KMS-11 (cell line): ENCODE data around the gene SCTR.

Source experiments
- H2AFZ ChIP-seq: fragments of 200-600 bp; sonication (generic); 2 replicates; pipeline ENCODE4 v1.6.1; 2016; ENCODE audit warnings: antibody characterized with exemption, mixed run types, low read depth
- H3K27ac ChIP-seq: fragments of 200-600 bp; sonication (generic); 2 replicates; pipeline ENCODE4 v1.6.1; 2016; ENCODE audit warnings: mild to moderate bottlenecking, mixed run types
- H3K27me3 ChIP-seq: fragments of 200-600 bp; sonication (generic); 2 replicates; pipeline ENCODE4 v1.6.1; 2017; ENCODE audit warnings: mild to moderate bottlenecking, low read depth, mixed run types, moderate library complexity; ENCODE audit not compliant: insufficient read depth
- H3K36me3 ChIP-seq: fragments of 200-600 bp; sonication (generic); 2 replicates; pipeline ENCODE4 v1.6.1; 2017; ENCODE audit warnings: mild to moderate bottlenecking, mixed run types; ENCODE audit not compliant: insufficient read depth
- H3K4me1 ChIP-seq: fragments of 200-600 bp; sonication (generic); 2 replicates; pipeline ENCODE4 v1.6.1; 2016; ENCODE audit warnings: mild to moderate bottlenecking, low read depth, mixed run types; ENCODE audit not compliant: poor library complexity, severe bottlenecking
- H3K4me2 ChIP-seq: fragments of 200-600 bp; sonication (generic); 2 replicates; pipeline ENCODE4 v1.7.0; 2016; ENCODE audit warnings: mild to moderate bottlenecking, mixed run types
- H3K4me3 ChIP-seq: fragments of 200-600 bp; sonication (generic); IDR thresholded peaks from 2 replicates; pipeline ENCODE4 v1.6.1; 2017; ENCODE audit warnings: low read depth, low read length, mixed read lengths; ENCODE audit not compliant: insufficient read depth
- H3K79me2 ChIP-seq: fragments of 200-600 bp; sonication (generic); 2 replicates; pipeline ENCODE4 v1.6.1; 2016; ENCODE audit warnings: low read depth, mixed run types; ENCODE audit not compliant: insufficient read depth
- H3K9ac ChIP-seq: fragments of 200-600 bp; sonication (generic); 2 replicates; pipeline ENCODE4 v1.6.1; 2016; ENCODE audit warnings: mild to moderate bottlenecking, mixed run types
- H4K20me1 ChIP-seq: fragments of 200-600 bp; sonication (generic); 2 replicates; pipeline ENCODE4 v1.6.1; 2016; ENCODE audit warnings: mild to moderate bottlenecking, mixed run types; ENCODE audit not compliant: insufficient read depth
- CTCF ChIP-seq: fragments of 200-600 bp; sonication (generic); conservative IDR thresholded peaks from 2 replicates; pipeline ENCODE4 v1.6.1; 2017; ENCODE audit warnings: low read depth, mild to moderate bottlenecking, antibody characterized with exemption, low read length, moderate library complexity, mixed read lengths

The SCTR gene

GRCh38 chr2:119552902-119553301, 28.6 kb upstream of the SCTR start:
- Histone ChIP-seq H4K20me1 (no peaks in the 10 kb centered on the region), H3K36me3 (no peaks in the 10 kb centered on the region), H3K27me3 (no peaks in the 10 kb centered on the region), H3K4me3 (no peak overlapping the region), H3K4me1 (no peaks in the 10 kb centered on the region), H3K79me2 (no peaks in the 10 kb centered on the region), H3K9ac (no peak overlapping the region), H3K27ac (no peak overlapping the region), H2AFZ (no peak overlapping the region), H3K4me2 (no peak overlapping the region)
- no peak for TF ChIP-seq CTCF

GRCh38 chr2:119550856-119551255, 26.6 kb upstream of the SCTR start:
- Histone ChIP-seq H3K79me2 (no peaks in the 10 kb centered on the region), H3K4me1 (no peaks in the 10 kb centered on the region), H3K27me3 (no peaks in the 10 kb centered on the region), H4K20me1 (no peaks in the 10 kb centered on the region), H2AFZ (no peak overlapping the region), H3K9ac (no peak overlapping the region), H3K4me2 (no peak overlapping the region), H3K27ac (no peak overlapping the region), H3K4me3 (no peak overlapping the region), H3K36me3 (no peaks in the 10 kb centered on the region)
- TF ChIP-seq CTCF: no peak

DNA sequence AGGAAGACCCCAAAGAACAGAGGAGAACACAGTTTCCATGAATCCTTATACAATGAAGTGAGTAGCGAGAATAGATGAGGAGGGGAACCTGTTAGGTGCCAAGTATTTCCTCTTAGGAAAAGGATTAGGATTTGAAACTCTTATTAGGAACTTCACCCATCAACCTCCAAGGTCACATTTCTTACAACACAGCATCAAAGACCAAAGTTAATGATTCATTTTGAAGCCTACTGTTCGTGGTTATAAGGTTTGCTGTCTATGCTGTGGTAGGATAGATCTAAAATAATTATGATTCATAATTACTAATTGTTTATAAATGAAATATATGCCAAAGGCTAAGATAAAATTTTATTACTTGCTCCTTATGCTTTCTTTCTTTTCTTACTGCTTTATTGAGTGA, 26.1 kb upstream of the SCTR start:
- no peaks in the 10 kb centered on the region for H3K79me2 ChIP-seq
- no peak overlapping the region for H2AFZ ChIP-seq
- H3K4me3 ChIP-seq: no peak overlapping the region
- H3K27ac ChIP-seq: no peak overlapping the region
- no peak overlapping the region for H3K9ac ChIP-seq
- H3K27me3 ChIP-seq: no peaks in the 10 kb centered on the region
- no peak for TF ChIP-seq CTCF
- H4K20me1 ChIP-seq: no peaks in the 10 kb centered on the region
- no peaks in the 10 kb centered on the region for H3K36me3 ChIP-seq
- H3K4me1 ChIP-seq: no peaks in the 10 kb centered on the region
- H3K4me2 ChIP-seq: no peak overlapping the region

- Histone ChIP-seq H3K4me1 (no peaks in the 10 kb centered on the region), H3K27me3 (no peaks in the 10 kb centered on the region), H3K36me3 (no peaks in the 10 kb centered on the region), H3K9ac (no peak overlapping the region), H4K20me1 (no peaks in the 10 kb centered on the region), H3K27ac (no peak overlapping the region), H3K4me2 (no peak overlapping the region), H3K79me2 (no peaks in the 10 kb centered on the region), H3K4me3 (no peak overlapping the region), H2AFZ (no peak overlapping the region)
- TF ChIP-seq CTCF: no peak
Measured at GRCh38 chr2:119549241-119549640, 25.0 kb upstream of the SCTR start.
